ENCODE measurements around the gene SLC16A13. TPM values are rescaled to one million over a fixed set of nuclear protein-coding genes. Genes with fewer than 3 reads are reported as not detected.

SLC16A13 gene, protein sequence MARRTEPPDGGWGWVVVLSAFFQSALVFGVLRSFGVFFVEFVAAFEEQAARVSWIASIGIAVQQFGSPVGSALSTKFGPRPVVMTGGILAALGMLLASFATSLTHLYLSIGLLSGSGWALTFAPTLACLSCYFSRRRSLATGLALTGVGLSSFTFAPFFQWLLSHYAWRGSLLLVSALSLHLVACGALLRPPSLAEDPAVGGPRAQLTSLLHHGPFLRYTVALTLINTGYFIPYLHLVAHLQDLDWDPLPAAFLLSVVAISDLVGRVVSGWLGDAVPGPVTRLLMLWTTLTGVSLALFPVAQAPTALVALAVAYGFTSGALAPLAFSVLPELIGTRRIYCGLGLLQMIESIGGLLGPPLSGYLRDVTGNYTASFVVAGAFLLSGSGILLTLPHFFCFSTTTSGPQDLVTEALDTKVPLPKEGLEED
- 2.7 and 3.1 TPM in 2 replicates for total RNA-seq

DNA sequence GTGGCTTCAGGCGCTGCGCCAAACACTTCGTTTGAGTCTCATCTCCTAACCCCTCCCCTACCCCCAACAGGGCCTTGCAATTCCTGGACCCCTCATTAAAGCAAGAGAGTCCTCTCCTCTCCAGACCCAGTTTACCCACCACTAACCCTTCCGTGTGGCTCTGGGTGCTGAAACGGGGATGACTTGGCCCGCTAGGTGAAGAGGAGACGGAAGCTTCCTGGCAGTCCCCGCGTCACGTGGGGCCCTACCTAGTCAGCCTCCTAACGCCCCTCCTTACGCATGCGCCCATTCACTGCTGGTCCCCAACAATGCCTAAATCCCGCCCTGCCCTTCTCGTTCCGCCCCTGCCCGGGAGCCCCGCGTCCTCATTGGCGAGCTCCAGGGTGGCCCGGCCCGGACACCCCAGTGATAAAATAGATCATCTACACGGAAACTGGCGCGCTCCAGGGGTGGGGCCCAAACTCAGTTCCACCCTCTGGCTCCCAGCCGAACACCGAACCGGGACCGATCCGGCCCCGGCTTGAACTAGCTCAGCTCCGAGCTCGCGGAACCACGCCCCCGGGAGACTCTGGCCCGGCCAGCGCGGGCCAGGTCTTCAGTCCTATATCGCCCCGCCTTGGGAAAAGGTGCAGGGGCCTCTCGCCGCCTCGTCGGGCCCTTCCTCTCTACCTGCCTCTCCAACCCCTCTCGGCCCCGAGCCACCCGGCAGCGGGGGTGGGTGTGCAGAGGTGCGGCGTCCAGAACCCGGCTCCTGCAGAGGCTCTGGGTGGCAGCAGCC, at the start of gene SLC16A13:
Gene SLC16A13, plus strand, starts transcription at position 425 of the 778 bp plus-strand sequence. CDS start 368 bp downstream, outside the sequence.

DNA sequence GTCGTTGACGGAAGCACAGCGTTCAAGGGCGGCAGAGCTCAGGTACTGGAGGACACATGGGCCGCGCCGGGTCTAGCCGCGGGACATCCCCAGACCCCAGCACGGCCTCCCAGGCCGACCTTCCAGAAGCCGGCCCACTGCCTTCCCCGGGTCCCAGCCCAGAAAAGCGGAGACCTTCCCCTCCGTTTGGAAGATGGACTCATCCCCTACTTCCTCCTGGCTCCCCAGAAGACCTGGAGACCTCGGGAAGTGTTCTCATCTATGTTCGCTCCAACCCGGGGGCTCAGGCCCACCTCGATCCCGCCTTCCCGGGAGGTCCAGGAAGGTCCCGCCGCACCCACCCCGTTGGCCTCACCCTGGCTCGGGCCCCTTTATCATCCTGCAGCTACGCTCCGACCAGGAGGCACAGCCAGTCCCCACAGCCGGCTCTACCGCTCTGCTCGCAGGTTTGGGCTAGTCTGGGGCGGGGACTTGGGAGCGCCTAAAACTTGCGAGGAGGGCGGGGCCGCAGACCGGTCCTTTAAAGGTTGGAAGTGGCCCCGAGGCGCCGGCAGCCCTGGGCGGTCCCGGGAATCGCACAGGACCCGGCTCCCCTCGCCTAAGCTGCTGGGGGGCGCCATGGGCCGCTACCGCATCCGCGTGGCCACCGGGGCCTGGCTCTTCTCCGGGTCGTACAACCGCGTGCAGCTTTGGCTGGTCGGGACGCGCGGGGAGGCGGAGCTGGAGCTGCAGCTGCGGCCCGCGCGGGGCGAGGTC, 40.1 kb upstream of the SLC16A13 start, which contains the start of gene ALOX12:
Gene ALOX12, plus strand, starts transcription at position 550 of the 756 bp plus-strand sequence. Its CDS starts 69 bp downstream, at position 619.

DNA sequence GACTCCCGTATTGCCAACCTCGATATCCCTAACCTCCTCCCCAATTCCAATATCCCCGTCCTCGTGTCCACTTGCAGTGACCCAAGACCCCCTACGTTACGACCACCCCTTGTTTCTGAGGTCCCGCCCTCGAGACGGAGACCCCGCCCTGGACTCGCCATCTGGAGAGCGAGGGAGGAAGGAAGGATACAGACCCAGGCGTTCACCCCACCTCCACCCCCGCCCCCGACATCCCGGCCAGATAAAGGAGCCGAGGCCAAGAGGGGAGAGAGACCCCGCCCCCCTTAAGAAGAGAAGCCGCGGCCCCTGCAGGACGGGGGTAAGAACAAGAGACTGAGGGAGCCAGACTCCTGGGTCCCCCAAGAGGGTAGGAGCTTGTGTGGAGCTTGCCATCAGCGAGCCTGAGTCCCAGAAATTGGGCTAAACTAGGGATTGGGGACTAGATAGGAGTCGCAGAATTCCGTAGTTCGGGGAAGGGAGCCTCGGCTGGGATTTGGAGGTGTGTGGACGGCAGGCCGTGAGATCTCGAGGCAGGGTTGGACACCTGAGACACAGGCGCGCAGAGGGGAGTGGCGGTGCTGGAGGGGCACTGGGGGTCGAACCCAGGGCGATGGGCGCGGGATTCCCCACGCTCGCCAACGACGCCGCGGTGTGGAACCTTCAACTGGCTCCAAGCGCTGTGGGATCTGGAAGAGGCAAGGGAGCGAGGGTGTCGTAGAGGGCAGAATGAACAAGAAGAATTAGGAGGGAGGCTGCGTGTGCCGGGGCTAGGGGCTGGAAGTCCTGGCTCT, 12.8 kb upstream of the SLC16A13 start, which contains the start of gene BCL6B:
Gene BCL6B, plus strand, starts transcription at position 270 of the 791 bp plus-strand sequence. CDS start 622 bp downstream, outside the sequence.

DNA sequence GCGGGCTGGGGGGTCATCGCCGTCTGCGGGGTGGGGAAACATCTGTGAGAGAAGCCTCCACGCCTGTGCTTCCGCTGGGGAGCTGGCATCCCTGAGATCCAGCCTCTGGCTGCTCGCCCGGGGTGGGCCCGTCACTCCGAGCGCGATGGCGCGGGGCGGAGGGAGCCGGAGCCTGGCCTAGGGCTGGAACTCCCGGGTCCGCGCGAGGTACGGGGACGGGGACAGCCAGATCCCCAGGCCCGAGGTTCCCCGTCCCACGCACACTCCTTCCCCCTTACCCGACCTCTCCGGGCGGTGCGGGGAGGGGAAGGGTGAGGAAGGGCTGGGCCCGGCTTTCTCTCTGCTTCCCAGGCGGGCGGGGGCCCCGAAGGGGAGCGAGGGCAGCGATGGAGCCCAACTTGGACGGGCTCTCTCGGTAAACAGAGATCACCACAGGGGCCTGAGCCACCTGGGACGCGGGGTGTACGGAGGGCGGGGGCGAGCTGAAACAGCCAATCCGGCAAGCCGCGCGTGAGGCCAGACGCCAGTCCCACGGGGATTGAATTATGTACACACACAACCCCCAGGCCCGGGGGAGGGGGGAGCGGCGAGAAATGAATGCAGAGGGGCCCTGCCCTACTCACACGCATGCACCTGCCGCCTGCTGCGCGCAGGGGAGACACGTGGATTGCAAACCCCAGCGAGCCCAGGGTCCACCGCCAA, 7.8 kb downstream of the SLC16A13 start, which contains the start of gene SLC16A11:
Gene SLC16A11, minus strand, starts transcription at position 596 of the 702 bp plus-strand sequence. Its CDS starts 579 bp downstream, at position 17.

DNA sequence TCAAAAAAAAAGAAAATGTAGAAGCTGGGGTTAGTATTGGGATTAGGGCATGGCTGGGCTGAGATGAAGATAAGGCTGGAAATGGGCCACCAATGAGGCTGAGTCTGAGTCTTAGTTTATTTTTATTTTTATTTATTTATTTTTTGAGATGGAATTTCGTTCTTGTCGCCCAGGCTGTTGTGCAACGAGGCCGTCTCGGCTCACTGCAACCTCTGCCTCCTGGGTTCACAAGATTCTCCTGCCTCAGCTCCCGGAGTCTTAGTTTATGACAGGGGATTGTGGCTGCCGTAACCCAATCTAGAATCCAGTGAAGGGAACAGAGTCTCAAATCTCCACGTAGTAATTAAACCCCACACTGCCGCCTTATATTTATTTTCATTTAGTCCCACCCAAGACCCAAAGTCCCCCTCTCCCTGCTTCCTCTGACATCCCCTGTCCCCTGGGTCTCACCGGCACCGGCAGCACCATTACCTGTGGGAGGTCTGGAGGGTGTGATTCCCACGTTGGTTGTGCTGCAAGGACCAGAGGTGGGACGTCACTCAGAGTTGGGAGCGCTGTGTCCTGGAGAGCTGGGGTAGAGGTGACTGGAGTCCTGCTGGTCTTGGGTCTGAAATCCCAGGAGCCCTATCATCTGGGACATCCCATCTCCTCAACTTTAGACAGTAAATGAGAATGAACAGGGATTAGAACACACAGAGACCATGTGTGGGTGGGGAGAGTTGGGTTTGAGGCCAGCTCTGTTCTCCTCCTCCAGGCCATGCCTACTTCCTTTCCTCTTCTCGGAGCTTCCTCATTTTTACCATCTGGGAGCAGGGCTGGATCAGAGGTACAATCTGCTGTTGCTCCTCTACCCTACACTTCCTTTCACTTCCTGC, 44.0 kb downstream of the SLC16A13 start, which contains the start of gene CLEC10A:
Gene CLEC10A, minus strand, starts transcription at position 671 of the 875 bp plus-strand sequence. CDS start 1,439 bp downstream, outside the sequence.

Small RNA genes within 50 kb of the gene (small RNA-seq; reads per million reads assigned to genes)
- gene AC120057.1: not detected

Other genes with a start within 250 kb of the SLC16A13 start
- gene TEKT1, start 204.3 kb upstream of the SLC16A13 start, total RNA-seq: not detected in 2 replicates
- gene ALOX12, start 40.0 kb upstream of the SLC16A13 start, total RNA-seq: not detected in 2 replicates
- gene RNASEK, start 23.4 kb upstream of the SLC16A13 start, total RNA-seq: 25.9 and 47.6 TPM in 2 replicates
- under 0.01 TPM in 2 replicates for gene BCL6B, start 13.0 kb upstream of the SLC16A13 start, total RNA-seq
- 0.22 and 5.5 TPM in 2 replicates for gene SLC16A11, start 8.1 kb downstream of the SLC16A13 start, total RNA-seq
- gene CLEC10A, start 44.2 kb downstream of the SLC16A13 start, total RNA-seq: not detected in 2 replicates
- not detected in 2 replicates for gene ASGR2, start 78.8 kb downstream of the SLC16A13 start, total RNA-seq
- gene ASGR1, start 143.4 kb downstream of the SLC16A13 start, total RNA-seq: 0.79 TPM in 1 of 2 replicates, not detected in the other
- 2.5 and 11.8 TPM in 2 replicates for gene DLG4, start 183.8 kb downstream of the SLC16A13 start, total RNA-seq
- gene ACADVL, start 183.9 kb downstream of the SLC16A13 start, total RNA-seq: 304 and 499 TPM in 2 replicates
- gene DVL2, start 198.5 kb downstream of the SLC16A13 start, total RNA-seq: 82.5 and 91.1 TPM in 2 replicates
- gene PHF23, start 203.4 kb downstream of the SLC16A13 start, total RNA-seq: 43.6 and 47.1 TPM in 2 replicates
- gene GABARAP, start 206.4 kb downstream of the SLC16A13 start, total RNA-seq: 155 and 349 TPM in 2 replicates
- 28.7 and 34.3 TPM in 2 replicates for gene CTDNEP1, start 215.7 kb downstream of the SLC16A13 start, total RNA-seq
- gene ELP5, start 216.2 kb downstream of the SLC16A13 start, total RNA-seq: 31.0 and 42.6 TPM in 2 replicates
- 3.9 and 15.2 TPM in 2 replicates for gene CLDN7, start 226.5 kb downstream of the SLC16A13 start, total RNA-seq
- not detected in 2 replicates for gene SLC2A4, start 245.7 kb downstream of the SLC16A13 start, total RNA-seq

All from placental epithelial cell (primary cell).